GM21825 (cell line): ENCODE results near the gene PARVA.

Source experiments
- ATAC-seq: cut with Tn5 transposase; IDR thresholded peaks from one replicate; pipeline ENCODE4 v1.9.1; 2021; ENCODE audit warnings: mild to moderate bottlenecking, moderate library complexity; ENCODE audit not compliant: unreplicated experiment

PARVA gene

GRCh38 chr11:12376259-12377081, 901 bp upstream of the PARVA start:
- ATAC-seq = no peak

GRCh38 chr11:12377824-12378593, 638 bp downstream of the PARVA start:
- no peak for ATAC-seq

GRCh38 chr11:12380565-12381325, 3.4 kb downstream of the PARVA start:
- no peak for ATAC-seq

- no peak for ATAC-seq
These were observed 4.5 kb downstream of the PARVA start for GRCh38 chr11:12381875-12382274.

- ATAC-seq = no peak
These were observed 5.1 kb downstream of the PARVA start for GRCh38 chr11:12382451-12382850.

GRCh38 chr11:12386309-12386708, 8.9 kb downstream of the PARVA start:
- no peak for ATAC-seq

- no peak for ATAC-seq
These were observed 9.4 kb downstream of the PARVA start for GRCh38 chr11:12386745-12387144.

- no peak for ATAC-seq
These were observed 10.8 kb downstream of the PARVA start for GRCh38 chr11:12388173-12388572.

GRCh38 chr11:12388939-12389670, 11.7 kb downstream of the PARVA start:
- ATAC-seq = no peak

- ATAC-seq = no peak
These were observed 12.6 kb downstream of the PARVA start for GRCh38 chr11:12389676-12390657.

- ATAC-seq = no peak
These were observed 13.3 kb downstream of the PARVA start for GRCh38 chr11:12390687-12391110.

GRCh38 chr11:12392672-12393071, 15.3 kb downstream of the PARVA start:
- no peak for ATAC-seq

GRCh38 chr11:12393691-12394090, 16.3 kb downstream of the PARVA start:
- no peak for ATAC-seq

GRCh38 chr11:12394601-12395000, 17.2 kb downstream of the PARVA start:
- ATAC-seq = no peak

GRCh38 chr11:12395333-12395732, 18.0 kb downstream of the PARVA start:
- no peak for ATAC-seq

GRCh38 chr11:12397931-12398334, 20.6 kb downstream of the PARVA start:
- ATAC-seq = no peak

GRCh38 chr11:12399355-12399754, 22.0 kb downstream of the PARVA start:
- no peak for ATAC-seq

GRCh38 chr11:12402025-12402424, 24.7 kb downstream of the PARVA start:
- ATAC-seq = no peak

GRCh38 chr11:12402691-12403120, 25.3 kb downstream of the PARVA start:
- ATAC-seq = no peak
